A549 (cell line): ENCODE data around the gene CYB561D1. TPM values are rescaled to one million over a fixed set of nuclear protein-coding genes. Genes with fewer than 3 reads are reported as not detected.
A peak's percentile ranks its signal among the peaks of the same experiment; 100 is the strongest.

Experiments
- ATAC-seq, 2 experiments: fragments of 200-7000 bp in 1 of 2; fragments of >200 bp in 1 of 2; cut with Nextera tagmentation in 1 of 2; cut with Tn5 transposase in 1 of 2; 3 replicates each; pipeline versions ENCODE4 v1.8.0 to v1.9.1; 2018 to 2020; ENCODE audit warnings: mild to moderate bottlenecking in 1 of 2, moderate library complexity in 1 of 2
- CTCF ChIA-PET: fragments of 300-600 bp; sonication (Branson Sonifier 250); formaldehyde crosslinking; extraction: SDS; loops from one replicate; lab custom pipeline; 2021; ENCODE audit warnings: antibody characterized with exemption, inconsistent platforms; lab: Yijun Ruan, JAX
- POLR2A ChIA-PET: fragments of 350-600 bp; formaldehyde crosslinking; extraction: SDS; loops from one replicate; lab custom pipeline; 2021; ENCODE audit warnings: antibody characterized with exemption, inconsistent platforms; lab: Yijun Ruan, JAX
- DNase-seq, 2 experiments: peaks; one replicate each; pipeline versions ENCODE4 v3.0.0 to v3.0.0-alpha.2; 2011 to 2016; ENCODE audit warnings: low read depth in 1 of 2, low spot score in 1 of 2
- FAIRE-seq: peaks from 2 replicates; lab custom pipeline; 2011; peaks lifted over from hg19 to GRCh38; lab: Jason Lieb, UNC
- H3K27ac ChIP-seq, 2 experiments: fragments of >200 bp; sonication (Bioruptor Twin); formaldehyde crosslinking; 3 replicates each; pipeline ENCODE4 v1.5.1; 2016 to 2017
- H3K4me1 ChIP-seq: fragments of >200 bp; sonication (Bioruptor Twin); formaldehyde crosslinking; 3 replicates; pipeline ENCODE4 v1.6.1; 2016
- H3K4me2 ChIP-seq: fragments of >200 bp; sonication (Bioruptor Twin); formaldehyde crosslinking; 3 replicates; pipeline ENCODE4 v1.6.1; 2016
- H3K4me3 ChIP-seq: fragments of >200 bp; sonication (Bioruptor Twin); formaldehyde crosslinking; 3 replicates; pipeline ENCODE4 v1.5.1; 2016
- H3K9me3 ChIP-seq: fragments of >200 bp; sonication (Bioruptor Twin); formaldehyde crosslinking; 3 replicates; pipeline ENCODE4 v1.6.1; 2016
- EHMT2 ChIP-seq: fragments of 200-600 bp; sonication (generic); IDR thresholded peaks from 2 replicates; pipeline ENCODE4 v1.6.1; 2016; ENCODE audit warnings: antibody characterized with exemption, low read depth, mild to moderate bottlenecking, moderate library complexity
- EP300 ChIP-seq, 2 experiments: fragments of >200 bp; sonication (Bioruptor Twin); formaldehyde crosslinking; IDR thresholded peaks; 2 replicates in 1 of 2; 3 replicates in 1 of 2; pipeline ENCODE4 v1.6.1; 2016 to 2017
- ESRRA ChIP-seq: fragments of 150-350 bp; IDR thresholded peaks from 2 replicates; pipeline ENCODE4 v1.6.1; 2014; ENCODE audit warnings: mild to moderate bottlenecking, low read length, borderline replicate concordance
- FOXS1 ChIP-seq: fragments of 250-450 bp; sonication (Bioruptor Pico); IDR thresholded peaks from 2 replicates; pipeline ENCODE4 v1.5.0; 2020; ENCODE audit warnings: mild to moderate bottlenecking, moderate library complexity
- GATA3 ChIP-seq: IDR thresholded peaks from 2 replicates; pipeline ENCODE4 v1.6.1; 2012; ENCODE audit warnings: borderline replicate concordance
- HEYL ChIP-seq: fragments of 250-450 bp; sonication (Bioruptor Pico); IDR thresholded peaks from 2 replicates; pipeline ENCODE4 v1.8.0; 2021; ENCODE audit warnings: mild to moderate bottlenecking, moderate library complexity
- HOXA7 ChIP-seq: fragments of 250-450 bp; sonication (Bioruptor Pico); IDR thresholded peaks from 2 replicates; pipeline ENCODE4 v1.5.0; 2020; ENCODE audit warnings: mild to moderate bottlenecking, moderate library complexity
- HOXB13 ChIP-seq: fragments of 250-450 bp; sonication (Bioruptor Pico); IDR thresholded peaks from 2 replicates; pipeline ENCODE4 v1.5.0; 2020; ENCODE audit warnings: low read depth, mild to moderate bottlenecking, moderate library complexity
- HOXB5 ChIP-seq: fragments of 250-450 bp; sonication (Bioruptor Pico); IDR thresholded peaks from 2 replicates; pipeline ENCODE4 v1.5.0; 2020; ENCODE audit warnings: mild to moderate bottlenecking, moderate library complexity
- JUN ChIP-seq, 2 experiments: fragments of >200 bp; sonication (Bioruptor Twin); formaldehyde crosslinking; IDR thresholded peaks; 2 replicates in 1 of 2; 3 replicates in 1 of 2; pipeline ENCODE4 v1.6.1; 2016 to 2017
- JUNB ChIP-seq: fragments of >200 bp; sonication (Bioruptor Twin); formaldehyde crosslinking; IDR thresholded peaks from 2 replicates; pipeline ENCODE4 v1.6.1; 2016
- KDM5A ChIP-seq: fragments of 200-600 bp; sonication (generic); IDR thresholded peaks from 2 replicates; pipeline ENCODE4 v1.6.1; 2016; ENCODE audit warnings: antibody characterized with exemption, mild to moderate bottlenecking
- MAFK ChIP-seq: fragments of 450-650 bp; IDR thresholded peaks from 2 replicates; pipeline ENCODE4 v1.6.1; 2014; ENCODE audit not compliant: partially characterized antibody
- MAZ ChIP-seq: fragments of 150-350 bp; IDR thresholded peaks from 2 replicates; pipeline ENCODE4 v1.6.1; 2014; ENCODE audit warnings: antibody characterized with exemption, low read depth, low read length, borderline replicate concordance
- NFE2L2 ChIP-seq: fragments of 150-350 bp; conservative IDR thresholded peaks from 2 replicates; pipeline ENCODE4 v1.6.1; 2014; ENCODE audit warnings: low read length
- PHF8 ChIP-seq: fragments of 200-600 bp; sonication (generic); IDR thresholded peaks from 2 replicates; pipeline ENCODE4 v1.6.1; 2016; ENCODE audit warnings: low read depth, mild to moderate bottlenecking, antibody characterized with exemption, moderate library complexity, borderline replicate concordance
- POLR2A ChIP-seq: IDR thresholded peaks from 2 replicates; pipeline ENCODE4 v1.6.1; 2012; ENCODE audit warnings: mild to moderate bottlenecking, low read length
- RARB ChIP-seq: fragments of 250-450 bp; sonication (Bioruptor Pico); IDR thresholded peaks from 2 replicates; pipeline ENCODE4 v1.8.0; 2021; ENCODE audit warnings: mild to moderate bottlenecking, moderate library complexity
- RCOR1 ChIP-seq: fragments of 150-350 bp; IDR thresholded peaks from 2 replicates; pipeline ENCODE4 v1.6.1; 2014; ENCODE audit warnings: antibody characterized with exemption, low read length, low read depth
- SMC3 ChIP-seq: fragments of >200 bp; sonication (Bioruptor Twin); formaldehyde crosslinking; IDR thresholded peaks from 3 replicates; pipeline ENCODE4 v1.6.1; 2018; ENCODE audit warnings: inconsistent platforms
- TFCP2L1 ChIP-seq: fragments of 250-450 bp; sonication (Bioruptor Pico); IDR thresholded peaks from 2 replicates; pipeline ENCODE4 v1.5.0; 2021; ENCODE audit warnings: mild to moderate bottlenecking
- TP53 ChIP-seq: fragments of 250-450 bp; sonication (Bioruptor Pico); IDR thresholded peaks from 2 replicates; pipeline ENCODE4 v1.5.0; 2021; ENCODE audit warnings: mild to moderate bottlenecking, moderate library complexity
- ZC3H11A ChIP-seq: fragments of 450-650 bp; IDR thresholded peaks from 2 replicates; pipeline ENCODE4 v1.6.1; 2014; ENCODE audit warnings: antibody characterized with exemption, mild to moderate bottlenecking
- ZFP36 ChIP-seq: fragments of 450-650 bp; IDR thresholded peaks from 2 replicates; pipeline ENCODE4 v1.6.1; 2014; ENCODE audit warnings: borderline replicate concordance; ENCODE audit not compliant: partially characterized antibody
- WGBS: methylation state at CpG from one replicate; pipeline ENCODE4 v1.1.6; 2017; ENCODE audit errors: missing lambda C conversion rate; 5-methylcytosine and 5-hydroxymethylcytosine counted together
- polyA plus RNA-seq, 4 experiments: library from polyadenylated mRNA; depleted of rRNA in 3 of 4; stranded (reverse); fragments of >200 nt; fragmentation: RNase III in 1 of 4; extraction: RNeasy Plus Mini Kit Qiagen cat#74134 plus additional on column Dnase treatment in 1 of 4; gene quantifications; 2 replicates in 3 of 4; 3 replicates in 1 of 4; pipeline ENCODE4 v1.2.3, GENCODE V29; 2011 to 2017
- TF ChIP-seq, protein P1 (sequence below): fragments of 200-600 bp; sonication (generic); IDR thresholded peaks from 2 replicates; pipeline ENCODE4 v1.6.1; 2016; ENCODE audit warnings: antibody characterized with exemption, mild to moderate bottlenecking, moderate library complexity
- TF ChIP-seq, protein P2 (sequence below): fragments of 150-350 bp; IDR thresholded peaks from 2 replicates; pipeline ENCODE4 v1.6.1; 2014; ENCODE audit warnings: low read depth, mild to moderate bottlenecking, low read length
- TF ChIP-seq, protein P3 (sequence below): fragments of >200 bp; sonication (Bioruptor Twin); formaldehyde crosslinking; IDR thresholded peaks from 3 replicates; pipeline ENCODE4 v1.5.1; 2016

CYB561D1 gene
- polyA plus RNA-seq, 2 of the 4 experiments (the other 2 are of a cell fraction), result 4.0 to 5.2 TPM

DNA sequence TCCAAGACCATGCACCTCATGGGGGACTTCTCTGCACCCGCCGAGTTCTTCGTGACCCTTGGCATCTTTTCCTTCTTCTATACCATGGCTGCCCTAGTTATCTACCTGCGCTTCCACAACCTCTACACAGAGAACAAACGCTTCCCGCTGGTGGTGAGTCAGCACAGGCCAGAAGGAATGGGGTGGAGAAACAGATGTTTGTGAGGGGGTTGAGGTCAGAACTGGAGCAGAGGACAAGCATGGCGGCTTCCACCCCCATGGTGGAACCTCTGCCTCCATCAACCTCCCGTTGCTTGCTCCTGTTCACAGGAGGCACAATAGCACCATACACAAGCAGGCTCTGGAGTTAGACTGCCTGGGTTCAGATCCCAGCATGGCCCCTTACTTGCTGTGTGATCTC, 17.1 kb upstream of the CYB561D1 start:
- FAIRE-seq (no peak), DNase-seq (no peak), ATAC-seq (no peak)
- TF ChIP-seq EHMT2, result no peak
- no peak for TF ChIP-seq EP300 (IDR thresholded peaks at IDR 0.05)
- TF ChIP-seq TP53 (CRISPR knock-in tag), result no peak
- TF ChIP-seq HOXB5 (CRISPR knock-in tag), result no peak
- TF ChIP-seq TFCP2L1 (CRISPR knock-in tag), result no peak
- TF ChIP-seq JUN (IDR thresholded peaks at IDR 0.05), result no peak
- no peak for TF ChIP-seq KDM5A
- no peak for TF ChIP-seq SMC3
- no peak for TF ChIP-seq JUNB
- Histone ChIP-seq H3K4me3 (no peak overlapping the region), H3K4me2 (no peak overlapping the region), H3K9me3 (no peaks in the 10 kb centered on the region), H3K27ac (no peak overlapping the region), H3K4me1 (no peaks in the 10 kb centered on the region)
- CTCF ChIA-PET, result no interaction called here
- 59% methylated on average over 8 of the region's 8 CpGs for WGBS
- POLR2A ChIA-PET, result no interaction called here

DNA sequence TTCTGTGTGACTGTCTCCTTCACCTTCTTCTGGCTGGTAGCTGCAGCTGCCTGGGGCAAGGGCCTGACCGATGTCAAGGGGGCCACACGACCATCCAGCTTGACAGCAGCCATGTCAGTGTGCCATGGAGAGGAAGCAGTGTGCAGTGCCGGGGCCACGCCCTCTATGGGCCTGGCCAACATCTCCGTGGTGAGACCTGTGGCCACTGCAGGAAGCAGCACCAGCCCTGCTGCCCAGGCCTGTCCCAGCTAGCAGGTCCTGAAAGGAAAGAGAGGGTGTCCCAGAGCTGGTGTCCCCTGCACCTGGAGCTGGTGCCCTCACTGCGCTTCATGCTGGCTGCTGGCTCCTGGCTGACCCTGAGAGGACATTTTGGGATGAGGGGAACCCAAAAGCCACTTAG, 16.1 kb upstream of the CYB561D1 start:
- DNase-seq (no peak), ATAC-seq (peak; percentile 44 to 77; a peak in 3 of 6 replicates), FAIRE-seq (no peak)
- H3K9me3 ChIP-seq, result no peaks in the 10 kb centered on the region
- no peak overlapping the region for H3K4me3 ChIP-seq
- ChIA-PET CTCF (interaction anchor here (0.9 to 3.6 kb wide), 3 partner anchors 13 to 54 kb away, joined by 3 to 14 read pairs (median 12); no protein-coding TSS in a partner anchor), POLR2A (no interaction called here)
- 0 out of 2 replicates have a peak, but pooled peaks have one; percentile 16 for TF ChIP-seq POLR2A
- TF ChIP-seq MAFK, result no peak
- H3K4me2 ChIP-seq, result no peak overlapping the region
- no peak overlapping the region for H3K27ac ChIP-seq
- H3K4me1 ChIP-seq, result no peaks in the 10 kb centered on the region
- 29% methylated on average over 3 of the region's 6 CpGs for WGBS

DNA sequence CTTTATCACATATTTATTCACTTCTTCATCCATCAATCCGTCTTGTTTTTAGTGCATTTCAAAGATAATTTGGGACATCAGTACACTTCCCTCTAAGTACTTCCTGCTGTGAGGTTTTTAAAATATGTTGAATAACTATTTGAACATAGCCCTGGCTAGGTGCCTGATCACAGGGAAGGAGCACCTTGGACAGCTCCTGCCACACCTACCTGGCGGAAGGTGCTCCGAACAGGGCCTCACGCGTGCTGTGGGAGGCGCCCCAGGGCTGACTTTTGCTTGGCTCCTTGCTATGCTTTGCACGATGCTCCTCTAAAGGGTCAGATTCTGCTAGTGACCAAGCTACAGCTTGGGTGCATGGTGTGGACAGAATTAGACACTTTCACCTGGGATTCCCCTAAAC, 15.1 kb upstream of the CYB561D1 start:
- FAIRE-seq (no peak), DNase-seq (no peak), ATAC-seq (no peak)
- H3K4me1 ChIP-seq, result no peaks in the 10 kb centered on the region
- no peak overlapping the region for H3K4me2 ChIP-seq
- ChIA-PET CTCF (interaction anchor here (0.6 to 3.6 kb wide), 7 partner anchors 9 to 53 kb away, joined by 3 to 14 read pairs (median 3); partner anchors contain the start of gene CYB561D1), POLR2A (no interaction called here)
- H3K9me3 ChIP-seq, result no peaks in the 10 kb centered on the region
- no peak overlapping the region for H3K4me3 ChIP-seq
- no peak overlapping the region for H3K27ac ChIP-seq
- TF ChIP-seq PHF8, result no peak
- TF ChIP-seq, protein P1, sequence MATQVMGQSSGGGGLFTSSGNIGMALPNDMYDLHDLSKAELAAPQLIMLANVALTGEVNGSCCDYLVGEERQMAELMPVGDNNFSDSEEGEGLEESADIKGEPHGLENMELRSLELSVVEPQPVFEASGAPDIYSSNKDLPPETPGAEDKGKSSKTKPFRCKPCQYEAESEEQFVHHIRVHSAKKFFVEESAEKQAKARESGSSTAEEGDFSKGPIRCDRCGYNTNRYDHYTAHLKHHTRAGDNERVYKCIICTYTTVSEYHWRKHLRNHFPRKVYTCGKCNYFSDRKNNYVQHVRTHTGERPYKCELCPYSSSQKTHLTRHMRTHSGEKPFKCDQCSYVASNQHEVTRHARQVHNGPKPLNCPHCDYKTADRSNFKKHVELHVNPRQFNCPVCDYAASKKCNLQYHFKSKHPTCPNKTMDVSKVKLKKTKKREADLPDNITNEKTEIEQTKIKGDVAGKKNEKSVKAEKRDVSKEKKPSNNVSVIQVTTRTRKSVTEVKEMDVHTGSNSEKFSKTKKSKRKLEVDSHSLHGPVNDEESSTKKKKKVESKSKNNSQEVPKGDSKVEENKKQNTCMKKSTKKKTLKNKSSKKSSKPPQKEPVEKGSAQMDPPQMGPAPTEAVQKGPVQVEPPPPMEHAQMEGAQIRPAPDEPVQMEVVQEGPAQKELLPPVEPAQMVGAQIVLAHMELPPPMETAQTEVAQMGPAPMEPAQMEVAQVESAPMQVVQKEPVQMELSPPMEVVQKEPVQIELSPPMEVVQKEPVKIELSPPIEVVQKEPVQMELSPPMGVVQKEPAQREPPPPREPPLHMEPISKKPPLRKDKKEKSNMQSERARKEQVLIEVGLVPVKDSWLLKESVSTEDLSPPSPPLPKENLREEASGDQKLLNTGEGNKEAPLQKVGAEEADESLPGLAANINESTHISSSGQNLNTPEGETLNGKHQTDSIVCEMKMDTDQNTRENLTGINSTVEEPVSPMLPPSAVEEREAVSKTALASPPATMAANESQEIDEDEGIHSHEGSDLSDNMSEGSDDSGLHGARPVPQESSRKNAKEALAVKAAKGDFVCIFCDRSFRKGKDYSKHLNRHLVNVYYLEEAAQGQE, result peak; percentile 79
- WGBS, result 16% methylated on average over 6 of the region's 7 CpGs

DNA sequence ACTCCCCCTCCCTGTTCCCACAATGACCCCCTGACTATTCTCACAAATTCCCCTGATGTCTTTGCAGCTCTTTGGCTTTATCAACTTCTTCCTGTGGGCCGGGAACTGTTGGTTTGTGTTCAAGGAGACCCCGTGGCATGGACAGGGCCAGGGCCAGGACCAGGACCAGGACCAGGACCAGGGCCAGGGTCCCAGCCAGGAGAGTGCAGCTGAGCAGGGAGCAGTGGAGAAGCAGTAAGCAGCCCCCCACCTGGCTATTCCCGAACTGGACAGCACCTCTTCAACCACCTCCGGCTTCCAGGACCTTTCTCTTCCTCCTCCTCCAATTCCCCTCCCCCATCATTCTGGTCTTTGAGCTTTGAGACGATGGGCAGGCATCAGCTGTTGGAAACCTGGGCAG, 14.6 kb upstream of the CYB561D1 start:
- WGBS, result 26% methylated on average over 5 of the region's 5 CpGs
- CTCF ChIA-PET, result interaction anchor here (0.6 to 3.6 kb wide), 5 partner anchors 10 to 53 kb away, joined by 3 to 14 read pairs (median 7); partner anchors contain the start of gene CYB561D1
- TF ChIP-seq HOXA7 (CRISPR knock-in tag), result no peak
- TF ChIP-seq JUNB, result no peak
- no peak for TF ChIP-seq ZFP36
- no peak for TF ChIP-seq HOXB5 (CRISPR knock-in tag)
- TF ChIP-seq HEYL (CRISPR knock-in tag), result no peak
- TF ChIP-seq, protein P2, sequence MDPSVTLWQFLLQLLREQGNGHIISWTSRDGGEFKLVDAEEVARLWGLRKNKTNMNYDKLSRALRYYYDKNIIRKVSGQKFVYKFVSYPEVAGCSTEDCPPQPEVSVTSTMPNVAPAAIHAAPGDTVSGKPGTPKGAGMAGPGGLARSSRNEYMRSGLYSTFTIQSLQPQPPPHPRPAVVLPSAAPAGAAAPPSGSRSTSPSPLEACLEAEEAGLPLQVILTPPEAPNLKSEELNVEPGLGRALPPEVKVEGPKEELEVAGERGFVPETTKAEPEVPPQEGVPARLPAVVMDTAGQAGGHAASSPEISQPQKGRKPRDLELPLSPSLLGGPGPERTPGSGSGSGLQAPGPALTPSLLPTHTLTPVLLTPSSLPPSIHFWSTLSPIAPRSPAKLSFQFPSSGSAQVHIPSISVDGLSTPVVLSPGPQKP, result no peak
- TF ChIP-seq HOXB13 (CRISPR knock-in tag), result no peak
- no peak for TF ChIP-seq MAZ
- TF ChIP-seq GATA3, result no peak
- no peak for TF ChIP-seq FOXS1 (CRISPR knock-in tag)
- TF ChIP-seq RCOR1, result no peak
- no peak for TF ChIP-seq RARB (CRISPR knock-in tag)
- no peak for TF ChIP-seq NFE2L2
- TF ChIP-seq ZC3H11A, result no peak
- TF ChIP-seq, protein P3, sequence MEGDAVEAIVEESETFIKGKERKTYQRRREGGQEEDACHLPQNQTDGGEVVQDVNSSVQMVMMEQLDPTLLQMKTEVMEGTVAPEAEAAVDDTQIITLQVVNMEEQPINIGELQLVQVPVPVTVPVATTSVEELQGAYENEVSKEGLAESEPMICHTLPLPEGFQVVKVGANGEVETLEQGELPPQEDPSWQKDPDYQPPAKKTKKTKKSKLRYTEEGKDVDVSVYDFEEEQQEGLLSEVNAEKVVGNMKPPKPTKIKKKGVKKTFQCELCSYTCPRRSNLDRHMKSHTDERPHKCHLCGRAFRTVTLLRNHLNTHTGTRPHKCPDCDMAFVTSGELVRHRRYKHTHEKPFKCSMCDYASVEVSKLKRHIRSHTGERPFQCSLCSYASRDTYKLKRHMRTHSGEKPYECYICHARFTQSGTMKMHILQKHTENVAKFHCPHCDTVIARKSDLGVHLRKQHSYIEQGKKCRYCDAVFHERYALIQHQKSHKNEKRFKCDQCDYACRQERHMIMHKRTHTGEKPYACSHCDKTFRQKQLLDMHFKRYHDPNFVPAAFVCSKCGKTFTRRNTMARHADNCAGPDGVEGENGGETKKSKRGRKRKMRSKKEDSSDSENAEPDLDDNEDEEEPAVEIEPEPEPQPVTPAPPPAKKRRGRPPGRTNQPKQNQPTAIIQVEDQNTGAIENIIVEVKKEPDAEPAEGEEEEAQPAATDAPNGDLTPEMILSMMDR, result no peak
- no peak for TF ChIP-seq ESRRA
- no peak for TF ChIP-seq MAFK
- Histone ChIP-seq H3K27ac (no peak overlapping the region), H3K4me2 (no peak overlapping the region), H3K9me3 (no peaks in the 10 kb centered on the region), H3K4me3 (no peak overlapping the region), H3K4me1 (no peaks in the 10 kb centered on the region)
- FAIRE-seq, result no peak
- POLR2A ChIA-PET, result no interaction called here
- no peak for DNase-seq
- no peak for ATAC-seq
